ENCODE results near the gene ZSWIM3. TPM values are rescaled to one million over a fixed set of nuclear protein-coding genes. Genes with fewer than 3 reads are reported as not detected.

Gene ZSWIM3
- total RNA-seq, 1 experiment from 2014 or later, result 3.0 TPM

Other genes with a start within 250 kb of the ZSWIM3 start
- gene WFDC10A, start 227.9 kb upstream of the ZSWIM3 start, total RNA-seq (2014; rRNA removed; shearing (Covaris generic)), result not detected in 2 replicates
- not detected in 2 replicates for gene WFDC9, start 226.3 kb upstream of the ZSWIM3 start, total RNA-seq (2014; rRNA removed; shearing (Covaris generic))
- gene WFDC11, start 187.4 kb upstream of the ZSWIM3 start, total RNA-seq (2014; rRNA removed; shearing (Covaris generic)), result not detected in 2 replicates
- not detected in 2 replicates for gene WFDC13, start 155.6 kb upstream of the ZSWIM3 start, total RNA-seq (2014; rRNA removed; shearing (Covaris generic))
- not detected in 2 replicates for gene WFDC10B, start 152.6 kb upstream of the ZSWIM3 start, total RNA-seq (2014; rRNA removed; shearing (Covaris generic))
- gene SPINT4, start 135.3 kb upstream of the ZSWIM3 start, total RNA-seq (2014; rRNA removed; shearing (Covaris generic)), result not detected in 2 replicates
- gene WFDC3, start 65.7 kb upstream of the ZSWIM3 start, total RNA-seq (2014; rRNA removed; shearing (Covaris generic)), result 0.58 TPM in 1 of 2 replicates, not detected in the other
- 26.4 and 31.6 TPM in 2 replicates for gene DNTTIP1, start 65.7 kb upstream of the ZSWIM3 start, total RNA-seq (2014; rRNA removed; shearing (Covaris generic))
- 75.4 and 76.9 TPM in 2 replicates for gene UBE2C, start 45.0 kb upstream of the ZSWIM3 start, total RNA-seq (2014; rRNA removed; shearing (Covaris generic))
- gene TNNC2, start 30.3 kb upstream of the ZSWIM3 start, total RNA-seq (2014; rRNA removed; shearing (Covaris generic)), result 0.37 TPM in 1 of 2 replicates, not detected in the other
- gene SNX21, start 23.8 kb upstream of the ZSWIM3 start, total RNA-seq (2014; rRNA removed; shearing (Covaris generic)), result 14.8 and 25.5 TPM in 2 replicates
- gene ACOT8, start 222 bp upstream of the ZSWIM3 start, total RNA-seq (2014; rRNA removed; shearing (Covaris generic)), result 49.4 and 60.4 TPM in 2 replicates
- 11.5 and 13.7 TPM in 2 replicates for gene ZSWIM1, start 23.6 kb downstream of the ZSWIM3 start, total RNA-seq (2014; rRNA removed; shearing (Covaris generic))
- 1.3 and 2.2 TPM in 2 replicates for gene SPATA25, start 30.0 kb downstream of the ZSWIM3 start, total RNA-seq (2014; rRNA removed; shearing (Covaris generic))
- 7.1 and 8.9 TPM in 2 replicates for gene NEURL2, start 33.6 kb downstream of the ZSWIM3 start, total RNA-seq (2014; rRNA removed; shearing (Covaris generic))
- gene CTSA, start 33.7 kb downstream of the ZSWIM3 start, total RNA-seq (2014; rRNA removed; shearing (Covaris generic)), result 447 and 457 TPM in 2 replicates
- 18.5 and 19.9 TPM in 2 replicates for gene PLTP, start 54.5 kb downstream of the ZSWIM3 start, total RNA-seq (2014; rRNA removed; shearing (Covaris generic))
- gene PCIF1, start 77.1 kb downstream of the ZSWIM3 start, total RNA-seq (2014; rRNA removed; shearing (Covaris generic)), result 9.2 and 10.9 TPM in 2 replicates
- gene ZNF335, start 114.6 kb downstream of the ZSWIM3 start, total RNA-seq (2014; rRNA removed; shearing (Covaris generic)), result 8.4 and 10.1 TPM in 2 replicates
- gene MMP9, start 151.3 kb downstream of the ZSWIM3 start, total RNA-seq (2014; rRNA removed; shearing (Covaris generic)), result not detected in 2 replicates
- 0.74 and 1.5 TPM in 2 replicates for gene SLC12A5, start 171.6 kb downstream of the ZSWIM3 start, total RNA-seq (2014; rRNA removed; shearing (Covaris generic))
- gene NCOA5, start 232.3 kb downstream of the ZSWIM3 start, total RNA-seq (2014; rRNA removed; shearing (Covaris generic)), result 15.9 and 16.6 TPM in 2 replicates